Memory B cell (primary cell): Measurements from ENCODE around the gene APEX1.
A peak's percentile ranks its signal among the peaks of the same experiment; 100 is the strongest.
"Not testable (repeated sequence)": the region's sequence is repeated elsewhere in the genome, so short reads cannot be mapped to it uniquely, and the experiment has no call there.

Source experiments
- ATAC-seq: fragments of 150-1000 bp; cut with Tn5 transposase; 2 replicates; pipeline ENCODE4 v1.10.0; 2021; ENCODE audit warnings: low read depth, mild to moderate bottlenecking, moderate library complexity
- DNase-seq, 2 donors: peaks; one replicate each; pipeline ENCODE4 v3.0.0; 2022; ENCODE audit warnings: low spot score in 2 of 2
- H3K27ac Mint-ChIP-seq: one replicate; pipeline ENCODE4 v1.8.0; 2022; ENCODE audit warnings: mild to moderate bottlenecking, moderate library complexity, mixed read lengths
- H3K27me3 Mint-ChIP-seq: one replicate; pipeline ENCODE4 v1.8.0; 2022; ENCODE audit warnings: mixed read lengths
- H3K36me3 Mint-ChIP-seq: one replicate; pipeline ENCODE4 v1.8.0; 2022; ENCODE audit warnings: mild to moderate bottlenecking, mixed read lengths
- H3K4me1 Mint-ChIP-seq: one replicate; pipeline ENCODE4 v1.8.0; 2022; ENCODE audit warnings: mixed read lengths
- H3K4me3 Mint-ChIP-seq: one replicate; pipeline ENCODE4 v1.8.0; 2022; ENCODE audit warnings: mild to moderate bottlenecking, moderate library complexity, mixed read lengths
- H3K9me3 Mint-ChIP-seq: one replicate; pipeline ENCODE4 v1.8.0; 2022; ENCODE audit warnings: mixed read lengths

APEX1 gene

GRCh38 chr14:20427231-20428009, 27.6 kb upstream of the APEX1 start:
- Mint-ChIP-seq H3K4me3 (peak overlapping the region; percentile 83), H3K27me3 (no peaks in the 10 kb centered on the region), H3K27ac (peak overlapping the region; percentile 87), H3K9me3 (no peaks in the 10 kb centered on the region), H3K4me1 (peaks cover 44% of the 10 kb centered on the region), H3K36me3 (no peaks in the 10 kb centered on the region)
- ATAC-seq: peak; percentile 95
- peak in 1 of 2 donors; percentile 44 for DNase-seq

- no peak for DNase-seq
- H3K4me1 Mint-ChIP-seq: peaks cover 44% of the 10 kb centered on the region
- no peaks in the 10 kb centered on the region for H3K36me3 Mint-ChIP-seq
- ATAC-seq: peak; percentile 5
- no peaks in the 10 kb centered on the region for H3K9me3 Mint-ChIP-seq
- peak overlapping the region; percentile 87 for H3K27ac Mint-ChIP-seq
- H3K4me3 Mint-ChIP-seq: peak overlapping the region; percentile 83
- no peaks in the 10 kb centered on the region for H3K27me3 Mint-ChIP-seq
Measured at GRCh38 chr14:20428010-20428365, 27.0 kb upstream of the APEX1 start.

GRCh38 chr14:20428802-20429201, 26.2 kb upstream of the APEX1 start:
- DNase-seq (no peak), ATAC-seq (no peak)
- Mint-ChIP-seq H3K4me1 (peaks cover 41% of the 10 kb centered on the region), H3K4me3 (peak overlapping the region; percentile 74), H3K36me3 (no peaks in the 10 kb centered on the region), H3K27me3 (no peaks in the 10 kb centered on the region), H3K27ac (peak overlapping the region; percentile 87), H3K9me3 (no peaks in the 10 kb centered on the region)

- Mint-ChIP-seq H3K27me3 (no peaks in the 10 kb centered on the region), H3K9me3 (no peaks in the 10 kb centered on the region), H3K36me3 (no peaks in the 10 kb centered on the region), H3K4me1 (peaks cover 39% of the 10 kb centered on the region), H3K4me3 (no peak overlapping the region), H3K27ac (peak overlapping the region; percentile 87)
- ATAC-seq (no peak), DNase-seq (no peak)
Measured at GRCh38 chr14:20429801-20430669, 25.0 kb upstream of the APEX1 start.

GRCh38 chr14:20434701-20435581, 20.1 kb upstream of the APEX1 start:
- DNase-seq: no peak
- Mint-ChIP-seq H3K9me3 (no peaks in the 10 kb centered on the region), H3K4me3 (no peak overlapping the region), H3K36me3 (no peaks in the 10 kb centered on the region), H3K27ac (no peak overlapping the region), H3K4me1 (peaks cover 22% of the 10 kb centered on the region), H3K27me3 (no peaks in the 10 kb centered on the region)
- no peak for ATAC-seq

GRCh38 chr14:20435582-20436362, 19.3 kb upstream of the APEX1 start, which contains the start of gene KLHL33:
Gene KLHL33, minus strand, starts transcription at chr14:20436166. Its CDS starts 355 bp downstream, at chr14:20435811.
- H3K4me3 Mint-ChIP-seq: no peak within 1 kb of the TSS
- H3K9me3 Mint-ChIP-seq: no peaks in the 10 kb centered on the region
- no peaks in the 10 kb centered on the region for H3K27me3 Mint-ChIP-seq
- no peak for DNase-seq
- no peak for ATAC-seq
- H3K4me1 Mint-ChIP-seq: peaks cover 25% of the 10 kb centered on the region
- no peaks in the 10 kb centered on the region for H3K36me3 Mint-ChIP-seq
- H3K27ac Mint-ChIP-seq: no peak within 1 kb of the TSS

GRCh38 chr14:20436363-20436755, 18.7 kb upstream of the APEX1 start:
- ATAC-seq: no peak

GRCh38 chr14:20438664-20439063, 16.4 kb upstream of the APEX1 start:
- peaks cover 6% of the 10 kb centered on the region for H3K36me3 Mint-ChIP-seq

More at GRCh38 chr14:20436363-20436755, 18.7 kb upstream of the APEX1 start:
- peaks cover 29% of the 10 kb centered on the region for H3K4me1 Mint-ChIP-seq
- H3K27me3 Mint-ChIP-seq: no peaks in the 10 kb centered on the region
- H3K9me3 Mint-ChIP-seq: no peaks in the 10 kb centered on the region
- H3K27ac Mint-ChIP-seq: no peak overlapping the region
- H3K4me3 Mint-ChIP-seq: no peak overlapping the region
- no peaks in the 10 kb centered on the region for H3K36me3 Mint-ChIP-seq
- DNase-seq: no peak

GRCh38 chr14:20440465-20440864, 14.6 kb upstream of the APEX1 start:
- ATAC-seq: no peak
- H3K4me1 Mint-ChIP-seq: peaks cover 32% of the 10 kb centered on the region

More at GRCh38 chr14:20438664-20439063, 16.4 kb upstream of the APEX1 start:
- Mint-ChIP-seq H3K9me3 (no peaks in the 10 kb centered on the region), H3K4me3 (peak overlapping the region; percentile 31), H3K27ac (no peak overlapping the region), H3K4me1 (peaks cover 32% of the 10 kb centered on the region), H3K27me3 (no peaks in the 10 kb centered on the region)
- DNase-seq: no peak
- peak; percentile 78 for ATAC-seq

GRCh38 chr14:20440882-20441281, 14.1 kb upstream of the APEX1 start:
- peak overlapping the region; percentile 80 for H3K27ac Mint-ChIP-seq
- H3K4me1 Mint-ChIP-seq: peaks cover 32% of the 10 kb centered on the region
- no peak for DNase-seq
- H3K4me3 Mint-ChIP-seq: peak overlapping the region; percentile 71
- H3K36me3 Mint-ChIP-seq: peaks cover 6% of the 10 kb centered on the region
- H3K9me3 Mint-ChIP-seq: no peaks in the 10 kb centered on the region
- peak; percentile 73 for ATAC-seq
- H3K27me3 Mint-ChIP-seq: no peaks in the 10 kb centered on the region

More at GRCh38 chr14:20440465-20440864, 14.6 kb upstream of the APEX1 start:
- Mint-ChIP-seq H3K9me3 (no peaks in the 10 kb centered on the region), H3K4me3 (peak overlapping the region; percentile 71), H3K27me3 (no peaks in the 10 kb centered on the region), H3K27ac (peak overlapping the region; percentile 80), H3K36me3 (peaks cover 6% of the 10 kb centered on the region)
- DNase-seq: no peak

- Mint-ChIP-seq H3K9me3 (no peaks in the 10 kb centered on the region), H3K4me1 (peaks cover 32% of the 10 kb centered on the region), H3K27me3 (no peaks in the 10 kb centered on the region), H3K27ac (no peak overlapping the region), H3K36me3 (peaks cover 6% of the 10 kb centered on the region), H3K4me3 (no peak overlapping the region)
- DNase-seq (no peak), ATAC-seq (no peak)
Measured at GRCh38 chr14:20441461-20441860, 13.6 kb upstream of the APEX1 start.

GRCh38 chr14:20443650-20444049, 11.4 kb upstream of the APEX1 start:
- not testable (repeated sequence) for ATAC-seq, DNase-seq, H3K4me3 Mint-ChIP-seq, H3K27ac Mint-ChIP-seq, H3K9me3 Mint-ChIP-seq, H3K27me3 Mint-ChIP-seq
- Mint-ChIP-seq H3K36me3 (peaks cover 19% of the 10 kb centered on the region), H3K4me1 (peaks cover 26% of the 10 kb centered on the region)

- DNase-seq: no peak
- no peaks in the 10 kb centered on the region for H3K27me3 Mint-ChIP-seq
- peaks cover 31% of the 10 kb centered on the region for H3K36me3 Mint-ChIP-seq
- peaks cover 6% of the 10 kb centered on the region for H3K4me1 Mint-ChIP-seq
- H3K9me3 Mint-ChIP-seq: no peaks in the 10 kb centered on the region
- no peak for ATAC-seq
- no peak overlapping the region for H3K4me3 Mint-ChIP-seq
- H3K27ac Mint-ChIP-seq: no peak overlapping the region
Measured at GRCh38 chr14:20446889-20447288, 8.1 kb upstream of the APEX1 start.
